Activated T-helper 1 cell treated with anti-CD3 and anti-CD28 coated beads, Interleukin-12 subunit alpha, Interleukin-12 subunit beta, Interleukin-2, Interleukin-4 antibody, amounts not matched to agents 30 ng/mL and 10 ng/mL and 1 ng/mL, durations not matched to agents 14 hours and 24 hours and 36 hours (primary cell): Measurements from ENCODE around the gene ERGIC1. TPM values are rescaled to one million over a fixed set of nuclear protein-coding genes. Genes with fewer than 3 reads are reported as not detected.

Experiments used
- DNase-seq: peaks from one replicate; pipeline ENCODE4 v3.0.0; 2021; ENCODE audit warnings: low spot score
- H3K27ac Mint-ChIP-seq: one replicate; pipeline ENCODE4 v1.8.0; 2021; ENCODE audit warnings: mild to moderate bottlenecking, mixed read lengths
- H3K27me3 Mint-ChIP-seq: one replicate; pipeline ENCODE4 v1.8.0; 2022; ENCODE audit warnings: mild to moderate bottlenecking, moderate library complexity, mixed read lengths; ENCODE audit not compliant: insufficient read depth
- H3K36me3 Mint-ChIP-seq: one replicate; pipeline ENCODE4 v1.8.0; 2021; ENCODE audit warnings: low read depth, mixed read lengths
- H3K4me1 Mint-ChIP-seq: one replicate; pipeline ENCODE4 v1.8.0; 2021; ENCODE audit warnings: low read depth, mixed read lengths
- H3K4me3 Mint-ChIP-seq: one replicate; pipeline ENCODE4 v1.8.0; 2021; ENCODE audit warnings: mild to moderate bottlenecking, moderate library complexity, mixed read lengths
- H3K9me3 Mint-ChIP-seq: one replicate; pipeline ENCODE4 v1.8.0; 2021; ENCODE audit warnings: mixed read lengths
- intact Hi-C: fragments of 100-400 bp; cut with micrococcal nuclease; formaldehyde crosslinking; loops from one replicate; pipeline ENCODE4 v1.15.1; 2024
- total RNA-seq: library from RNA; stranded (reverse); gene quantifications from 2 replicates; pipeline ENCODE4 v1.2.3, GENCODE V29; 2022

ERGIC1 gene
- total RNA-seq, 1 donor from 2014 or later, result 47.4 TPM

DNA sequence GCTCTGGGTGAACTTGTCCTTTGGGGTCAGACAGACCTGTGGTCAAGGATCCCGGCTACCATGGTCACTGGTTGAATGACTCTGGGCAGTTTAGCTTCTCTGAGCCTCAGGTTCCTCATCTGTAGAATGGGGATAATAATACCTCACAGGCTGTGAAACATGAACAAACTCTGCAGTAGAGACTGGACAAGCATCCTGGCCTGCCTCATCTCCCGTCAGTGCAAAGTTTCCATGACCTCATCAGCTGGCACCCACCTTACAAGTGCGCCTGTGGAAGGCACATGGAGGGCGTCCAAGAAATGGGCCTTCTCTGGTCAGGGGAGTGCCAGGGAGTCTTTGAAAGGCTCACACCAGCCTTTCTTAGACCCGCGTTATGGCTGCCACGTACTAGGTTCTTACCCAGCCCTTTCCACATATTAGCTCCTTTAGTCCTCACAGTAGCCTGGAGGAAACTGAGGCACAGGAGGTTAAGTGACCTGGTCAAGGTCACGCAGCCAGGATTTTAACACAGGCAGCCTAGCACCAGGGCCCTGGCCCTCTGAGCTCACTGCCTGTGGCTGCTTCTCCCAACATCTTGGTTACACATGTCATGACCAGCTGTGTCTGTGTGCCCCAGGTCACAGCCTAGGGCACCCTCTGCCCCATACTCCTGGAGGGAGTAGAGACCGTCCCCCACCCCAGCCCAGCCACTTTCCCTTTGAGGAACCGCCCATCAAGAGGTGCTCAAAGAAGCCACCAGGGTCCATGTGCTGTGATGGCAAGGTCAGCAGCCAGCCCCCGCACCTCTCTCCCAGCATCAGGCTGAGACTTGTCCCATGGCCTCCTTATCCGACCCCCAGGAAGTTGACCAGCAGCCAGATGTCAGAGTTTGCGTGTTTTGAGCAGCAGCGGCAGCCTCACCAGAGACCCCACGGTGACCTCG lies 85.7 kb downstream of the ERGIC1 start:
- Mint-ChIP-seq H3K4me3 (no peak overlapping the region), H3K27me3 (no peaks in the 10 kb centered on the region), H3K36me3 (peaks cover 3% of the 10 kb centered on the region), H3K27ac (no peak overlapping the region), H3K9me3 (no peaks in the 10 kb centered on the region), H3K4me1 (no peaks in the 10 kb centered on the region)
- DNase-seq, result no peak
- intact Hi-C loops, result no loop called here

DNA sequence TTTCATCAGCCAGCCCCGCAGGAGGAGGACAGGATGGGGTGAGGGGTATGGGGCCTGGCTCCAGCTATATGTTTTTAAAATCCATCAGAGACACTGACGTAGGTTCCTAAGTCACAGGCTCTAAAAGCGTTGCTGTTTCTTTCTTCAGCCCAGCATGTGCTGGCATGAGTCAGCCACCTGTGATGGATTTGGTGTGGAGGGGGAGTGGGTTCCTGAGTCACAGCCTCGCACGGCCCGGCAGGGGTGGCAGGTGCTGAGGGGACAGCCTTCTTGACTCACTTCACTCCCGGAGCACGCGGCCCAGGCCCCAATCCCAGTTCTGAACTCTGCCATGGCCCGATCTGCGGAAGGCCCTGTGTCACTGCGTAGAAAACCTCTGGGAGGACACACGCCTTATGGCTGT lies 86.4 kb downstream of the ERGIC1 start:
- intact Hi-C loops, result no loop called here
- DNase-seq, result no peak
- Mint-ChIP-seq H3K36me3 (peaks cover 3% of the 10 kb centered on the region), H3K27ac (no peak overlapping the region), H3K9me3 (no peaks in the 10 kb centered on the region), H3K4me1 (no peaks in the 10 kb centered on the region), H3K4me3 (no peak overlapping the region), H3K27me3 (no peaks in the 10 kb centered on the region)

DNA sequence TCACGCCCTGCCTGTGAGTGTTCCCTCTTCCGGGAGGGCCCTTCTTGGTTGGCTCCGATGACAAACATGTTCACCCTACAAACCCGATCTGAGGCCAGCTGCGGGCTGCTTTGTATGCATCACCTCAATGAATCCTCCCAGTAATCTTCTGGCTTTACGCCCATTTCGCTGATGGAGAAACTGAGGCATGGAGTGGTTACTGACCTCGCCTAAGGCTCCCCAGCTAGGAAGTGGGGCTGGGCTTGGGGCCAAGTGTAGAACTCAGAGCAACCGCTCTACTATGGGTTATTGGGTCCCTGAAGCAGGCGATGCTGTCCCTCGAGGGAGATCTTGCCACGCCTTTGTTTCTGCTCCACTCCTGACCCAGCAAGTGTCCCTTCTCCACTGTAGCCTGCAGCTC lies 86.9 kb downstream of the ERGIC1 start:
- no peaks in the 10 kb centered on the region for H3K9me3 Mint-ChIP-seq
- no peaks in the 10 kb centered on the region for H3K27me3 Mint-ChIP-seq
- H3K36me3 Mint-ChIP-seq, result peaks cover 3% of the 10 kb centered on the region
- H3K27ac Mint-ChIP-seq, result no peak overlapping the region
- H3K4me1 Mint-ChIP-seq, result no peaks in the 10 kb centered on the region
- intact Hi-C loops, result no loop called here
- H3K4me3 Mint-ChIP-seq, result no peak overlapping the region
- DNase-seq, result no peak

DNA sequence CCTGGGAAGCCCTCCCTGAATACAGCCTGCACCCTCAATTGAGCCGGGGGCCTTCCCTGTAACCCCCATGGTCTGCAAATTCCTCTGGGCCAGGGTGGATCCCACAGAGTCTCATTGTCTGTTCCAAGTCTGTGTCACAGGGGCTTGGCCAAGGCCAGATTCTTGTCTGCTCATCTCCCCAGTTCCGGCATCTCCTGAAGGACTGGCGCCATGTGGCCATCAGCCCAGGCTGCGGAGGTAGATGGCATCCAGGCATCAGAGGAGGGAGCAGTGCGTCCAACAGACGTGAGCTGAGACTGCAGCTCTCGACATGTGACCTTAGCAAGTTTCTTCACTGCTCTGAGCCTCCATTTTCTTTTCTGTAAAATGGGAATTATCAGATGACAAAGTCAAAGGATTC lies 87.9 kb downstream of the ERGIC1 start:
- intact Hi-C loops, result no loop called here
- no peaks in the 10 kb centered on the region for H3K4me1 Mint-ChIP-seq
- H3K36me3 Mint-ChIP-seq, result peaks cover 5% of the 10 kb centered on the region
- H3K4me3 Mint-ChIP-seq, result no peak overlapping the region
- no peak overlapping the region for H3K27ac Mint-ChIP-seq
- no peaks in the 10 kb centered on the region for H3K9me3 Mint-ChIP-seq
- DNase-seq, result no peak
- H3K27me3 Mint-ChIP-seq, result no peaks in the 10 kb centered on the region

- intact Hi-C loops, result no loop called here
- H3K9me3 Mint-ChIP-seq, result no peaks in the 10 kb centered on the region
- H3K36me3 Mint-ChIP-seq, result peaks cover 4% of the 10 kb centered on the region
- H3K27me3 Mint-ChIP-seq, result no peaks in the 10 kb centered on the region
- DNase-seq, result no peak
- H3K4me3 Mint-ChIP-seq, result no peak overlapping the region
- H3K27ac Mint-ChIP-seq, result no peak overlapping the region
- no peaks in the 10 kb centered on the region for H3K4me1 Mint-ChIP-seq
Observed at GRCh38 chr5:172923539-172923938, 89.5 kb downstream of the ERGIC1 start.

- H3K4me3 Mint-ChIP-seq, result no peak overlapping the region
- DNase-seq, result no peak
- H3K27me3 Mint-ChIP-seq, result no peaks in the 10 kb centered on the region
- intact Hi-C loops, result no loop called here
- H3K27ac Mint-ChIP-seq, result no peak overlapping the region
- H3K9me3 Mint-ChIP-seq, result no peaks in the 10 kb centered on the region
- peaks cover 4% of the 10 kb centered on the region for H3K36me3 Mint-ChIP-seq
- no peaks in the 10 kb centered on the region for H3K4me1 Mint-ChIP-seq
Observed at GRCh38 chr5:172925336-172925948, 91.4 kb downstream of the ERGIC1 start.

- intact Hi-C loops, result no loop called here
- Mint-ChIP-seq H3K27ac (no peak overlapping the region), H3K9me3 (no peaks in the 10 kb centered on the region), H3K4me3 (no peak overlapping the region), H3K36me3 (peaks cover 4% of the 10 kb centered on the region), H3K4me1 (no peaks in the 10 kb centered on the region), H3K27me3 (no peaks in the 10 kb centered on the region)
- no peak for DNase-seq
Observed at GRCh38 chr5:172926008-172926523, 92.0 kb downstream of the ERGIC1 start.

GRCh38 chr5:172926796-172927195 lies 92.7 kb downstream of the ERGIC1 start:
- H3K9me3 Mint-ChIP-seq, result no peaks in the 10 kb centered on the region
- peaks cover 4% of the 10 kb centered on the region for H3K36me3 Mint-ChIP-seq
- intact Hi-C loops, result no loop called here
- no peak overlapping the region for H3K4me3 Mint-ChIP-seq
- H3K27me3 Mint-ChIP-seq, result no peaks in the 10 kb centered on the region
- DNase-seq, result no peak
- H3K27ac Mint-ChIP-seq, result no peak overlapping the region
- no peaks in the 10 kb centered on the region for H3K4me1 Mint-ChIP-seq

GRCh38 chr5:172929371-172929838 lies 95.4 kb downstream of the ERGIC1 start:
- H3K27me3 Mint-ChIP-seq, result no peaks in the 10 kb centered on the region
- H3K27ac Mint-ChIP-seq, result no peak overlapping the region
- no peak overlapping the region for H3K4me3 Mint-ChIP-seq

GRCh38 chr5:172931001-172931536 lies 97.0 kb downstream of the ERGIC1 start:
- DNase-seq, result no peak
- Mint-ChIP-seq H3K36me3 (peaks cover 7% of the 10 kb centered on the region), H3K4me1 (peaks cover 8% of the 10 kb centered on the region), H3K27me3 (no peaks in the 10 kb centered on the region), H3K9me3 (no peaks in the 10 kb centered on the region), H3K4me3 (no peak overlapping the region), H3K27ac (no peak overlapping the region)
- intact Hi-C loops, result loop anchor here (10.0 kb wide), 1 partner anchor 466 kb away; no protein-coding TSS in a partner anchor

More at GRCh38 chr5:172929371-172929838, 95.4 kb downstream of the ERGIC1 start:
- intact Hi-C loops, result no loop called here
- DNase-seq, result no peak
- Mint-ChIP-seq H3K4me1 (peaks cover 8% of the 10 kb centered on the region), H3K9me3 (no peaks in the 10 kb centered on the region), H3K36me3 (peaks cover 6% of the 10 kb centered on the region)

GRCh38 chr5:172932313-172933017 lies 98.4 kb downstream of the ERGIC1 start:
- H3K4me1 Mint-ChIP-seq, result peaks cover 8% of the 10 kb centered on the region
- H3K4me3 Mint-ChIP-seq, result no peak overlapping the region
- H3K9me3 Mint-ChIP-seq, result no peaks in the 10 kb centered on the region
- peak; percentile 50 for DNase-seq
- intact Hi-C loops, result loop anchor here (1.0 to 10.0 kb wide), 5 partner anchors 125 to 468 kb away; no protein-coding TSS in a partner anchor
- H3K27ac Mint-ChIP-seq, result peak overlapping the region; percentile 7
- H3K27me3 Mint-ChIP-seq, result no peaks in the 10 kb centered on the region
- H3K36me3 Mint-ChIP-seq, result peaks cover 8% of the 10 kb centered on the region

GRCh38 chr5:172933238-172933637 lies 99.2 kb downstream of the ERGIC1 start:
- DNase-seq, result no peak
- intact Hi-C loops, result loop anchor here (2.0 to 10.0 kb wide), 2 partner anchors 168 to 468 kb away; no protein-coding TSS in a partner anchor
- no peak overlapping the region for H3K27ac Mint-ChIP-seq
- H3K4me3 Mint-ChIP-seq, result no peak overlapping the region
- peaks cover 6% of the 10 kb centered on the region for H3K36me3 Mint-ChIP-seq
- no peaks in the 10 kb centered on the region for H3K9me3 Mint-ChIP-seq
- H3K4me1 Mint-ChIP-seq, result peaks cover 8% of the 10 kb centered on the region
- H3K27me3 Mint-ChIP-seq, result no peaks in the 10 kb centered on the region
